ENCODE data around the gene RHBDL2.

- TF ChIP-seq, protein P1, sequence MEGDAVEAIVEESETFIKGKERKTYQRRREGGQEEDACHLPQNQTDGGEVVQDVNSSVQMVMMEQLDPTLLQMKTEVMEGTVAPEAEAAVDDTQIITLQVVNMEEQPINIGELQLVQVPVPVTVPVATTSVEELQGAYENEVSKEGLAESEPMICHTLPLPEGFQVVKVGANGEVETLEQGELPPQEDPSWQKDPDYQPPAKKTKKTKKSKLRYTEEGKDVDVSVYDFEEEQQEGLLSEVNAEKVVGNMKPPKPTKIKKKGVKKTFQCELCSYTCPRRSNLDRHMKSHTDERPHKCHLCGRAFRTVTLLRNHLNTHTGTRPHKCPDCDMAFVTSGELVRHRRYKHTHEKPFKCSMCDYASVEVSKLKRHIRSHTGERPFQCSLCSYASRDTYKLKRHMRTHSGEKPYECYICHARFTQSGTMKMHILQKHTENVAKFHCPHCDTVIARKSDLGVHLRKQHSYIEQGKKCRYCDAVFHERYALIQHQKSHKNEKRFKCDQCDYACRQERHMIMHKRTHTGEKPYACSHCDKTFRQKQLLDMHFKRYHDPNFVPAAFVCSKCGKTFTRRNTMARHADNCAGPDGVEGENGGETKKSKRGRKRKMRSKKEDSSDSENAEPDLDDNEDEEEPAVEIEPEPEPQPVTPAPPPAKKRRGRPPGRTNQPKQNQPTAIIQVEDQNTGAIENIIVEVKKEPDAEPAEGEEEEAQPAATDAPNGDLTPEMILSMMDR (conservative IDR thresholded peaks at IDR 0.05 in 1 of 2, IDR thresholded peaks at IDR 0.05 in 1 of 2; ENCODE audit: low read depth in 1 of 2, low read length in 2 of 2) = no peak
- TF ChIP-seq EZH2 (IDR thresholded peaks at IDR 0.05; ENCODE audit: low read length, missing control alignments) = no peak
These were observed 23.1 kb downstream of the RHBDL2 start for GRCh38 chr1:38918568-38918967.
